ENCODE data around the gene HS3ST3B1.

GRCh38 chr17:14332331-14332730 is 31.4 kb downstream of the HS3ST3B1 start:
- no peak for TF ChIP-seq CTCF (IDR thresholded peaks at IDR 0.05)
- TF ChIP-seq POLR2A (IDR thresholded peaks at IDR 0.05): no peak
